Myocyte (in vitro differentiated cells): ENCODE measurements around the gene KANSL3. TPM values are rescaled to one million over a fixed set of nuclear protein-coding genes. Genes with fewer than 3 reads are reported as not detected.

Experiments
- DNase-seq: peaks from one replicate; pipeline ENCODE4 v3.0.0-alpha.2; 2012; ENCODE audit warnings: low read depth
- total RNA-seq: library from RNA; depleted of rRNA; stranded (reverse); fragments of >200 nt; gene quantifications from 2 replicates; pipeline ENCODE4 v1.2.3, GENCODE V29; 2014

KANSL3 gene
- total RNA-seq, 1 donor from 2014 or later: 38.6 TPM

DNA sequence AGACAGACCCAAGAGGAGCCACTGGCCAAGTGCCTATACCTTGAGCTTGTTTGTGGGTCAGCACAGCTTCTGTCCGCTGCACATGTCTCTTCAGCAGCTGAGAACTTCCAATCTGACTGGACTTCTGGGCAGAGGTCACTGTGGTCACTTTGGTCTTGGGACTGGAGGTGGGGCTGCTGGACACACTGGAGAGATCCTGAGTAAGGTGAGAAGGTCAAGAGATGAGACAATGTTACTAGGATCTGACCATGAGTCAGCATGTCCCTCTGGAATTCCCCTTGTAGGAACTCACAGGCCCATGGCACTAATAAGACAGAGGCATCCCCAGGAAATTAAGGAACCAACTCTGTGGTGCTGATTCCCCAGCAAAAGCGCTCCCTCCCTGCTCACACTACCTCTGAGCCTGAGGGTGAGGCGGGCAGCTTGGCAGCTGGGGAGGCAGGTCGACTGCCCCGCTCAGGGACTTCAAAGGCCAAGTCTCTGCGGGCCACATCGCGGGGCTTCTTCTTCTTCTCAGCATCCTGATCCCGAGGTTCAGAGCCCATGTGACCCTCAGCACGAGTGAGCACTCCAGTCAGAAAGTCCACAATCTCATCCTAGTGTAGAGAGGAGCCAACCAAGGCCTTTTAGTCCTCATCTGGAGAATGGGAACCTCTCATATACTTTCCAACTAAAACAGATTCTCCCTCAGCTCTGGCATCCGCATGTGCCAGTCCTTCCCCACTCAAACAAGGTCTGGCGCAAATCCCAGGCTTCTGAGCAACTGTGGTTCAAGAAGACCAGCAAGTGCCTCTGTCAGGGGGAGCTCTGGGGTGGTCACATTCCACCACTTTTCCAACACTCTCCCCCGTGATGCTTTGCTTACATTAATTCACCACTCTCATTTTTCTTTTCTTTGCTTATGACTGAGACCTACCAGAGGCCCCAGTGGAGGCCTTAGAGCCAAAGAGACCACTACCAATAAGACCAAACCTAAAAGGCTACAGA lies 29.4 kb downstream of the KANSL3 start:
- peak; percentile 97 for DNase-seq

- no peak for DNase-seq
Measured at GRCh38 chr2:96604104-96604503, 34.0 kb downstream of the KANSL3 start.

- DNase-seq: no peak
Measured at GRCh38 chr2:96602330-96602823, 35.7 kb downstream of the KANSL3 start.

GRCh38 chr2:96601382-96602292 lies 36.5 kb downstream of the KANSL3 start:
- no peak for DNase-seq

GRCh38 chr2:96599941-96600340 lies 38.2 kb downstream of the KANSL3 start:
- no peak for DNase-seq

- no peak for DNase-seq
Measured at GRCh38 chr2:96596596-96596995, 41.5 kb downstream of the KANSL3 start.

DNA sequence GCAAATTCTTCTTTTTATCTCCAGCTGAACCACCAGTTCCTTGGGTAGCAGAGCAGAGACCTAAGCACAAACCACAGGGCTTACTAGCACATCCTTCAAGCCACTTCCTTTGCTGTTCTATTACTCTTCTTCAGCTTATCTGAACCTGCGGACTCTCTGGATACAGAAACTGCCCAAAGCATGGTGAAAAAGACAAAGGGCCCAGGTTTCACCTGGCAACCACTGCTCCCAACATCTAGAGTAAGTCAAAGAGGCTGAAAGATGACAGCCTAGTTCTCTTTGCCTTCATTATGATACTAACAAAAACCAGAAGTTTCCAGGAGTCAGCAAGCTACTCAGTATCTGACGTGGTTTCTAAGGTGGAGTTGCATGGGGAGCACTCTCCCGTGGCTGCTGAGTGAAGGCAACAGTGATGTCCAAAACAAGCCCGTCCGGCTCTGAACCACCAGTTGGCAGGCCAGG lies 43.4 kb downstream of the KANSL3 start:
- DNase-seq: no peak

DNA sequence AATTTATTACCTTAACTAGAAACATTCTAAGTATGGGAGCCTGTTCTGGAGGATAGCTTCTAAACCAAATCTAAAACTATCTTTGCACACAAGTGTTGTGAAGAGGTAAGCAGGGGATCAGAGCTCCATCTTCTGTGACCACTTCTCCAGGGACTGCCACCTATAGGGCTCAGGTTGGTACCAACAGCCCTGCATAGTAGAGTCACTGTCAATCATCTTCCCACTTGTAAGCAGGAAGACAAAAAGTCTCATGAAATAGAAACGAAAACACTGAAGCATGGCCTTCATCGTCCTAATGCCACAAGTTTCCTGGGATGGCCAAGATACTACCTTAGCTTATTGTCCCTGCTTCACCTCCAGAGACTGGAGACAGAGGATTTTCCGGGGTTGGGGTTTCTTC lies 43.8 kb downstream of the KANSL3 start:
- DNase-seq: no peak

DNA sequence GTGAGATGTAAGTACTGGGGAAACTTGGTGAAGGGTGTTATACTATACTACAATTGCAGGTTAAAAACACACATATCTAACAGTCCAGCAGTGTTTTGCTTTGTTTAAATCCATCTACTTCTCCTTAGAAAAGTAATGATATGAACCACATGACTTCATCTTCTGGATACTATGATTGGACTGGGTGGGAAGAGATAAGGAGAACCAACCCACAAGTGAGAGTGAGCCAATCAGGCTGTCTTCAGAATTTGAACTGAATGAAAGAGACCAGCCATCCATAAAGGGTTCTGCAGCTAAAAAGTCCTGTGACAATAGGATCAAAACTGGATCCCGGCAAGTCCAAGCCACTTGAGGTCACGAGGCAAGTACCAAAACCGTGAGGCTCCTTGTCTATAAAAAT lies 46.6 kb downstream of the KANSL3 start:
- no peak for DNase-seq

- no peak for DNase-seq
Measured at GRCh38 chr2:96591054-96591453, 47.1 kb downstream of the KANSL3 start.

- DNase-seq: no peak
Measured at GRCh38 chr2:96587843-96588242, 50.3 kb downstream of the KANSL3 start.

- peak; percentile 25 for DNase-seq
Measured at GRCh38 chr2:96584017-96584416, 54.1 kb downstream of the KANSL3 start.

DNA sequence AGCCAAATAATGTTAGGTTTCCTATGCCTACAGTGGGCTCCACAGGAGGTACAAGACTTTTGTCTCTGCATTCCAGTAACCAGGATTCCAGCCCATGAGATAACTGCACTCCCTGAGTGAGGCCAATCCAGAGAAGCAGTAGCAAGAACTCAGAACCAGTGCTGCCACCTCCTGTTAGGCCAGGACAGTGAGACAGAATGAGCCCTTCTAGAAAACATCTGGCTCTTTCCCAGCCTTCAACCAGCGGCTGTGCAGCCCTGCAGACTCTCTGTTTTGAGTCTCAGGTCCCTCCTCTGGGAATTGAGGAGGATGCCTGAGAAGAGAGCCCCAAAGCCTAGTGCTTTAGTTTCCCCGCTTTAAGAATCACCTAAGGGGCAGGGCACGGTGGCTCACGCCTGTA lies 57.3 kb downstream of the KANSL3 start:
- DNase-seq: no peak

GRCh38 chr2:96579422-96579821 lies 58.7 kb downstream of the KANSL3 start:
- no peak for DNase-seq

DNA sequence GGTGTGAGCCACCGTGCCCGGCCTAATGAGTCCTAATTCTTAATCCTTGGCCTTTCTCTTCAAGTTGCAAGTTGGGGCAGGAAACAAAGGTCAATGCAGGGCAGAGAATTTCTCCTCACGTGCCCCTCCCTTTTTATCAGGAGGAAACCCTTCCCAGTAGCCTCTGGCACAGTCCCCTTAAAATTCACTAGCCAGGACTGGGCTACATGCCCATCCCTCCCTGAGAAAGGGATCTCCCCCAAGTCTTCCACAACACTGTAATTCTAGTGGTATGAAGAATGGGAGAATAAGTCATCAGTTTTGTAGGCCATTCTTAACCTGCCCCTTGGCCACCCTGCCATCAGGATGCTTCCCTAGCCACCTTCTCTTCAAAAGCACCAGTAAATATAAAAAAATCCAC lies 59.4 kb downstream of the KANSL3 start:
- DNase-seq: no peak

DNA sequence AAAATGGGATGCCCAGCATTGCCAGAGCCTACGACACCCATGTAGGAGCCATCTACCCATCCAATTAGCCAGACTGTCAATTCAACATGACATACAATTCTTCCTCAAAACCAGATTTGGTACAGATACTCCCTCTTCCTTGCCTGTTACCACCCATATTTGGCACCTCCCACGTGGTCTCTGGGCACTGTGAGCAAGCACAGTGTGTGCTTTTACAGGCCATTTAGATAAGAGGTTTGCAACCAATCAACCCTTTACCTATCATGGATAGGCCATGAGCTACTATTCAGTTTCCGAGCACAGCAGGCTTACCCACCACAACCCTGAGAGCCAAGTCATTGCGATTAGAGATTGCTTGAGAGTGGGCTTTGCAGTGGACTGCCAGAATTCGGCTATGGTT lies 60.6 kb downstream of the KANSL3 start:
- no peak for DNase-seq

GRCh38 chr2:96575785-96576456 lies 62.2 kb downstream of the KANSL3 start:
- no peak for DNase-seq

GRCh38 chr2:96574364-96574763 lies 63.7 kb downstream of the KANSL3 start:
- DNase-seq: no peak

GRCh38 chr2:96568094-96568493 lies 70.0 kb downstream of the KANSL3 start:
- DNase-seq: no peak

DNA sequence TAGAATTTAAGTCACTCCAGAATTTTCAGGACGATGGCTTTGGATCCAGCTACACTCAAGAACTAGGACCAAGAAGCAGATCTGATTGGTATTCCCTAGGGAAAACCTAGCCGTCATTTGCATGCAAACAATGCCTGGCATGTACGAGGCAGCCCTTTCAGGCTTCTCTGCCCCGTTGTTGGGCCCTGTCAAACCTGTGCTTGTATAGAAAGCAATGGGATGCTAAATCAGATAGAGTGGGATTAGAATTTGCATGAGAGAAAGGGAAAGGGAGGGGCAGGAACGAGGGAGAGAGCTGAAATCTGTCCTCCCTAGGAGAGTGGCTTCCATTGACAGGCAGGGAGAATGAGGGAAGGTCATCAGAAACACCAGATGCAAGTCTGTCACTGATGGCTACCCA lies 73.0 kb downstream of the KANSL3 start:
- no peak for DNase-seq

DNA sequence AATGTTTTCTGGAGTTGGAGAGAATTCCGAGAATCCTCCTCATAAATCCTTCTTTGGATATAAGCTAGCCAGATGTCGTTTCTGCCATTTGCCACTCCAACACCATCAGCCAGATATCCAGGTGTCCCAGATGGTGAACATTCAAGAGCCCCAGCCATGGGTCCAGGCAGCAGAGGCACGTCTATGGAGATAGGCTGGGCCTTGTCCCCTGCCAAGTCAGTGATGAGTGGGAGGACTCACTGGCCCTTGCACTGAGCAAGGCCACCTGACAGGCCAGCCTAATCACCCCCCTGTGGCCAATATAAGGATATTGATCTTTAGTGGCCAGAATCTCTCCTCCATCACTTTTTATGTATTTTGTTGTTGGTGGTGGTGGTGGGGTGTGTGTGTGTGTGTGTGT lies 73.5 kb downstream of the KANSL3 start:
- no peak for DNase-seq
